Hepatocyte (in vitro differentiated cells): ENCODE results near the gene FOXQ1. TPM values are rescaled to one million over a fixed set of nuclear protein-coding genes. Genes with fewer than 3 reads are reported as not detected.

ENCODE experiments used
- DNase-seq: peaks from one replicate; pipeline ENCODE4 v3.0.0-alpha.2; 2016; ENCODE audit warnings: low spot score
- H2AFZ ChIP-seq: fragments of 200-600 bp; sonication (generic); 2 replicates; pipeline ENCODE4 v1.6.0; 2016; ENCODE audit warnings: antibody characterized with exemption, mild to moderate bottlenecking
- H3K27ac ChIP-seq: fragments of 200-600 bp; sonication (generic); 2 replicates; pipeline ENCODE4 v1.5.1; 2016; ENCODE audit warnings: mild to moderate bottlenecking
- H3K27me3 ChIP-seq: fragments of 200-600 bp; sonication (generic); 2 replicates; pipeline ENCODE4 v1.6.1; 2016
- H3K36me3 ChIP-seq: fragments of 200-600 bp; sonication (generic); replicated peaks from 2 replicates; pipeline ENCODE4 v1.5.1; 2016; ENCODE audit warnings: low read depth; ENCODE audit not compliant: insufficient read depth
- H3K4me1 ChIP-seq: fragments of 200-600 bp; sonication (generic); 2 replicates; pipeline ENCODE4 v1.5.1; 2016; ENCODE audit warnings: mild to moderate bottlenecking, moderate library complexity; ENCODE audit not compliant: insufficient read depth
- H3K4me2 ChIP-seq: fragments of 200-600 bp; sonication (generic); 2 replicates; pipeline ENCODE4 v1.6.0; 2016
- H3K4me3 ChIP-seq: fragments of 200-600 bp; sonication (generic); 2 replicates; pipeline ENCODE4 v1.5.1; 2016; ENCODE audit warnings: mild to moderate bottlenecking
- H3K79me2 ChIP-seq: fragments of 200-600 bp; sonication (generic); 2 replicates; pipeline ENCODE4 v1.6.0; 2017; ENCODE audit warnings: mild to moderate bottlenecking
- H3K9me2 ChIP-seq: fragments of 200-600 bp; sonication (generic); replicated peaks from 2 replicates; pipeline ENCODE4 v1.6.0; 2017; ENCODE audit warnings: mild to moderate bottlenecking; ENCODE audit not compliant: insufficient read depth
- H3K9me3 ChIP-seq: fragments of 200-600 bp; sonication (generic); 2 replicates; pipeline ENCODE4 v1.5.1; 2016; ENCODE audit warnings: low read depth, mild to moderate bottlenecking
- H4K20me1 ChIP-seq: fragments of 200-600 bp; sonication (generic); 2 replicates; pipeline ENCODE4 v1.6.0; 2016; ENCODE audit warnings: mild to moderate bottlenecking; ENCODE audit not compliant: insufficient read depth, poor library complexity, severe bottlenecking
- EZH2 ChIP-seq: fragments of 200-600 bp; sonication (generic); IDR thresholded peaks from 2 replicates; pipeline ENCODE4 v1.6.1; 2016; ENCODE audit warnings: antibody characterized with exemption, mild to moderate bottlenecking, borderline replicate concordance
- EZH2phosphoT487 ChIP-seq: fragments of 200-600 bp; sonication (generic); IDR thresholded peaks from one replicate; pipeline ENCODE4 v1.6.1; 2018; ENCODE audit warnings: antibody characterized with exemption, mild to moderate bottlenecking, low read depth, moderate library complexity; ENCODE audit not compliant: unreplicated experiment, severe bottlenecking
- WGBS: methylation state at CpG from one replicate; pipeline ENCODE4 v1.1.6; 2016; ENCODE audit warnings: low lambda C conversion rate; ENCODE audit errors: missing lambda C conversion rate; 5-methylcytosine and 5-hydroxymethylcytosine counted together
- polyA plus RNA-seq: library from polyadenylated mRNA; unstranded; fragments of >200 nt; fragmentation: Nextera tagmentation; extraction: Ambion mirVana; gene quantifications from 2 replicates; pipeline ENCODE4 v1.2.1, GENCODE V29; 2016
- total RNA-seq: library from RNA; depleted of rRNA; stranded (reverse); fragments of >200 nt; gene quantifications from 2 replicates; pipeline ENCODE4 v1.2.3, GENCODE V29; 2014
- TF ChIP-seq, protein P1 (sequence below): fragments of 200-600 bp; sonication (generic); IDR thresholded peaks from 2 replicates; pipeline ENCODE4 v1.5.1; 2016; ENCODE audit warnings: antibody characterized with exemption, mild to moderate bottlenecking; ENCODE audit not compliant: poor library complexity

FOXQ1 gene
- total and polyA plus RNA-seq, 2 experiments from 2014 or later = 12.8 to 25.9 TPM

GRCh38 chr6:1328129-1328800 lies 16.4 kb downstream of the FOXQ1 start:
- Histone ChIP-seq H3K9me2 (no peaks in the 10 kb centered on the region), H3K4me1 (peaks cover 23% of the 10 kb centered on the region), H3K4me2 (no peak overlapping the region), H3K27me3 (no peaks in the 10 kb centered on the region), H4K20me1 (no peaks in the 10 kb centered on the region), H3K4me3 (no peak overlapping the region), H3K27ac (no peak overlapping the region), H3K79me2 (no peaks in the 10 kb centered on the region), H2AFZ (no peak overlapping the region), H3K36me3 (no peaks in the 10 kb centered on the region), H3K9me3 (no peaks in the 10 kb centered on the region)
- DNase-seq = no peak
- TF ChIP-seq, protein P1, sequence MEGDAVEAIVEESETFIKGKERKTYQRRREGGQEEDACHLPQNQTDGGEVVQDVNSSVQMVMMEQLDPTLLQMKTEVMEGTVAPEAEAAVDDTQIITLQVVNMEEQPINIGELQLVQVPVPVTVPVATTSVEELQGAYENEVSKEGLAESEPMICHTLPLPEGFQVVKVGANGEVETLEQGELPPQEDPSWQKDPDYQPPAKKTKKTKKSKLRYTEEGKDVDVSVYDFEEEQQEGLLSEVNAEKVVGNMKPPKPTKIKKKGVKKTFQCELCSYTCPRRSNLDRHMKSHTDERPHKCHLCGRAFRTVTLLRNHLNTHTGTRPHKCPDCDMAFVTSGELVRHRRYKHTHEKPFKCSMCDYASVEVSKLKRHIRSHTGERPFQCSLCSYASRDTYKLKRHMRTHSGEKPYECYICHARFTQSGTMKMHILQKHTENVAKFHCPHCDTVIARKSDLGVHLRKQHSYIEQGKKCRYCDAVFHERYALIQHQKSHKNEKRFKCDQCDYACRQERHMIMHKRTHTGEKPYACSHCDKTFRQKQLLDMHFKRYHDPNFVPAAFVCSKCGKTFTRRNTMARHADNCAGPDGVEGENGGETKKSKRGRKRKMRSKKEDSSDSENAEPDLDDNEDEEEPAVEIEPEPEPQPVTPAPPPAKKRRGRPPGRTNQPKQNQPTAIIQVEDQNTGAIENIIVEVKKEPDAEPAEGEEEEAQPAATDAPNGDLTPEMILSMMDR = no peak
- TF ChIP-seq EZH2 (no peak), EZH2phosphoT487 (no peak)
- 92% methylated on average over 2 of the region's 2 CpGs for WGBS

GRCh38 chr6:1329708-1330107 lies 17.8 kb downstream of the FOXQ1 start:
- H3K9me3 ChIP-seq = no peaks in the 10 kb centered on the region
- no peak for TF ChIP-seq EZH2phosphoT487
- TF ChIP-seq, protein P1 = no peak
- TF ChIP-seq EZH2 = no peak
- no peak for DNase-seq
- no peaks in the 10 kb centered on the region for H4K20me1 ChIP-seq
- H3K4me3 ChIP-seq = no peak overlapping the region
- no peak overlapping the region for H3K27ac ChIP-seq
- H3K79me2 ChIP-seq = no peaks in the 10 kb centered on the region
- no peak overlapping the region for H3K4me2 ChIP-seq
- no peaks in the 10 kb centered on the region for H3K36me3 ChIP-seq
- no peaks in the 10 kb centered on the region for H3K27me3 ChIP-seq
- no peaks in the 10 kb centered on the region for H3K9me2 ChIP-seq
- no peak overlapping the region for H2AFZ ChIP-seq
- peaks cover 26% of the 10 kb centered on the region for H3K4me1 ChIP-seq

DNA sequence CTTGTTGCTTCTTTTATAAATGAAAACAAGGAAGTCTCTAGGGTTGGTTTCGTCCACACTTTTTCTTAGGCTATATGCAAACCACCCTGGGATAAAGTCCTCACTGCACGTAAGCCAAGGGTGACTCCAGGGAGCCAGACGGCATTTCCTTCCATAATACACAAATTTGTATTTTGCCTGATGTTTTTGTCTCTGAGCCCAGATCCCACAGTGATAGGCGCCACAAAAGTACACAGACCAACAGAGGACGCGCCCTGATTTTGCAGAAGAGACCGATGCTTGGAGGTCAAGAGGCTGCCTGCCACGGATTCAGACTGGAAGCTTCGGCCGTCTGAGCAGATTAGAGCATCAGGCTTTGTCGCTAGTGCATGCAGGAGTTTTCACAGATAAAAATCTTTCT lies 22.8 kb downstream of the FOXQ1 start:
- no peaks in the 10 kb centered on the region for H3K9me2 ChIP-seq
- H3K4me3 ChIP-seq = no peak overlapping the region
- no peak for DNase-seq
- H3K4me2 ChIP-seq = peak overlapping the region; percentile 46
- no peak overlapping the region for H2AFZ ChIP-seq
- H3K27me3 ChIP-seq = no peaks in the 10 kb centered on the region
- TF ChIP-seq EZH2phosphoT487 (no peak), EZH2 (no peak)
- TF ChIP-seq, protein P1 = no peak
- H3K27ac ChIP-seq = peak overlapping the region; percentile 17
- H4K20me1 ChIP-seq = no peaks in the 10 kb centered on the region
- H3K4me1 ChIP-seq = peaks cover 18% of the 10 kb centered on the region
- H3K36me3 ChIP-seq = no peaks in the 10 kb centered on the region
- no peaks in the 10 kb centered on the region for H3K79me2 ChIP-seq
- no peaks in the 10 kb centered on the region for H3K9me3 ChIP-seq
- WGBS = 31% methylated on average over 11 of the region's 11 CpGs
